ENCODE measurements around the gene AUTS2. TPM values are rescaled to one million over a fixed set of nuclear protein-coding genes. Genes with fewer than 3 reads are reported as not detected.

Gene AUTS2
- total and polyA plus RNA-seq, 10 of the 15 experiments (the other 5 are each of a cell fraction or from before 2014, with no cell fraction given) = 6.4 to 55.6 (median 21.6) TPM

DNA sequence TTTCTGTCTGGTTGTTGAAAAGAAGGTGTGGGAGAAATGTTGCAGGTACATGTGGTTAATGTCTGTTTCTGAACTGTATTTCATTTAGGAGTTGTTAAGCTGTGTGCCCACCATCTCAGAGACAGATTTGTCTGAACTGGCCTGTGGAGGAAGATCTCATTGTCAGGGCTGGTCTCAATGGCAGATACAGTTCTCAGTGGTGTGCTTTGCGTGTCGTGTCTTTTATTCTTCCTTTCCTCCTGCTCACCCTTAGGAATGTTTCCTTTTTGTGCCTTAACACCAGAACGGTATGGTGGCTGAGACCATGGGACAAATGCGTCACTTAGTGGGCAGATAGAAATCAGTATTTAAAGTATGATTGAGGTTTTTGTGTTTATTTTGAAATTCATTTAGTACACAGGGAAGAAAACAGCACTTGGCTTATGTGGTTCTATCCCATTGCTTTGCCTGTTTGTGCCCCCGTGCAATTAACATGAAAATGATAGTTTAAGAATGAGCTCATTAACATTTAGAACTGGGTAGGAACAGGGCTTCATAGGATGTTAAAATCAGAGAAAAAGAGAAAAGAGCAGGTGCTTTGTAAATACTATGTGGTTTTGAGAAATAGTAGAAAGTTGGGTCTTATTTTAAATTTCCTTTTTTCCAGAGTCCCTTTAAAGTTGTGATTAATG lies 112.6 kb downstream of the AUTS2 start (continued):
- TF ChIP-seq, protein P1, sequence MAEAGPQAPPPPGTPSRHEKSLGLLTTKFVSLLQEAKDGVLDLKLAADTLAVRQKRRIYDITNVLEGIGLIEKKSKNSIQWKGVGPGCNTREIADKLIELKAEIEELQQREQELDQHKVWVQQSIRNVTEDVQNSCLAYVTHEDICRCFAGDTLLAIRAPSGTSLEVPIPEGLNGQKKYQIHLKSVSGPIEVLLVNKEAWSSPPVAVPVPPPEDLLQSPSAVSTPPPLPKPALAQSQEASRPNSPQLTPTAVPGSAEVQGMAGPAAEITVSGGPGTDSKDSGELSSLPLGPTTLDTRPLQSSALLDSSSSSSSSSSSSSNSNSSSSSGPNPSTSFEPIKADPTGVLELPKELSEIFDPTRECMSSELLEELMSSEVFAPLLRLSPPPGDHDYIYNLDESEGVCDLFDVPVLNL (IDR thresholded peaks at IDR 0.05; ENCODE audit: low read depth, low read length) = no peak
- TF ChIP-seq NFYA (IDR thresholded peaks at IDR 0.05; ENCODE audit: borderline replicate concordance, low read depth, low read length) (no peak), EGR1 (IDR thresholded peaks at IDR 0.05; ENCODE audit: borderline replicate concordance in 1 of 2, low read depth in 2 of 2, low read length in 2 of 2) (no peak), ZNF24 (IDR thresholded peaks at IDR 0.05) (no peak), CHD1 (IDR thresholded peaks at IDR 0.05; ENCODE audit: low read depth, low read length) (no peak), CREB1 (IDR thresholded peaks at IDR 0.05; ENCODE audit: low read depth) (no peak)
- TF ChIP-seq, protein P2, sequence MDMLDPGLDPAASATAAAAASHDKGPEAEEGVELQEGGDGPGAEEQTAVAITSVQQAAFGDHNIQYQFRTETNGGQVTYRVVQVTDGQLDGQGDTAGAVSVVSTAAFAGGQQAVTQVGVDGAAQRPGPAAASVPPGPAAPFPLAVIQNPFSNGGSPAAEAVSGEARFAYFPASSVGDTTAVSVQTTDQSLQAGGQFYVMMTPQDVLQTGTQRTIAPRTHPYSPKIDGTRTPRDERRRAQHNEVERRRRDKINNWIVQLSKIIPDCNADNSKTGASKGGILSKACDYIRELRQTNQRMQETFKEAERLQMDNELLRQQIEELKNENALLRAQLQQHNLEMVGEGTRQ (IDR thresholded peaks at IDR 0.05; ENCODE audit: borderline replicate concordance, low read depth, low read length) = no peak
- TF ChIP-seq, protein P3, sequence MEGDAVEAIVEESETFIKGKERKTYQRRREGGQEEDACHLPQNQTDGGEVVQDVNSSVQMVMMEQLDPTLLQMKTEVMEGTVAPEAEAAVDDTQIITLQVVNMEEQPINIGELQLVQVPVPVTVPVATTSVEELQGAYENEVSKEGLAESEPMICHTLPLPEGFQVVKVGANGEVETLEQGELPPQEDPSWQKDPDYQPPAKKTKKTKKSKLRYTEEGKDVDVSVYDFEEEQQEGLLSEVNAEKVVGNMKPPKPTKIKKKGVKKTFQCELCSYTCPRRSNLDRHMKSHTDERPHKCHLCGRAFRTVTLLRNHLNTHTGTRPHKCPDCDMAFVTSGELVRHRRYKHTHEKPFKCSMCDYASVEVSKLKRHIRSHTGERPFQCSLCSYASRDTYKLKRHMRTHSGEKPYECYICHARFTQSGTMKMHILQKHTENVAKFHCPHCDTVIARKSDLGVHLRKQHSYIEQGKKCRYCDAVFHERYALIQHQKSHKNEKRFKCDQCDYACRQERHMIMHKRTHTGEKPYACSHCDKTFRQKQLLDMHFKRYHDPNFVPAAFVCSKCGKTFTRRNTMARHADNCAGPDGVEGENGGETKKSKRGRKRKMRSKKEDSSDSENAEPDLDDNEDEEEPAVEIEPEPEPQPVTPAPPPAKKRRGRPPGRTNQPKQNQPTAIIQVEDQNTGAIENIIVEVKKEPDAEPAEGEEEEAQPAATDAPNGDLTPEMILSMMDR (IDR thresholded peaks at IDR 0.05 in 2 of 3, conservative IDR thresholded peaks at IDR 0.05 in 1 of 3; ENCODE audit: control insufficient read depth in 2 of 3, extremely low read depth in 1 of 3, insufficient read depth in 1 of 3, low read depth in 3 of 3, low read length in 3 of 3) = no peak

Data from GM12878 (cell line).